Heart left ventricle (tissue), 16 donors: ENCODE results near the gene RCE1. TPM values are rescaled to one million over a fixed set of nuclear protein-coding genes. Genes with fewer than 3 reads are reported as not detected.

Experiments
- ATAC-seq, 4 donors: fragments of 200-7000 bp; cut with Tn5 transposase; one replicate each; pipeline ENCODE4 v1.9.1; 2020 to 2022; ENCODE audit warnings: moderate library complexity in 4 of 4, mild to moderate bottlenecking in 3 of 4, moderate number of reproducible peaks in 1 of 4
- DNase-seq, 5 donors: peaks; one replicate each; pipeline ENCODE4 v3.0.0-alpha.2; 2020
- H3K27ac ChIP-seq, 12 donors: fragments of 200-600 bp; sonication (generic) in 4 of 12; one replicate each; pipeline versions ENCODE4 v1.5.0 to v1.8.0; 2016 to 2022; ENCODE audit warnings: mild to moderate bottlenecking in 2 of 12
- H3K27me3 ChIP-seq, 9 donors: fragments of 200-600 bp; sonication (generic) in 2 of 9; one replicate each; pipeline versions ENCODE4 v1.5.1 to v1.8.0; 2016 to 2022; ENCODE audit warnings: mild to moderate bottlenecking in 3 of 9
- H3K36me3 ChIP-seq, 9 donors: fragments of 200-600 bp; sonication (generic) in 2 of 9; one replicate each; pipeline versions ENCODE4 v1.5.0 to v1.8.0; 2018 to 2022; ENCODE audit warnings: mild to moderate bottlenecking in 2 of 9
- H3K4me1 ChIP-seq, 12 donors: fragments of 200-600 bp; sonication (generic) in 4 of 12; one replicate each; pipeline versions ENCODE4 v1.5.0 to v1.8.0; 2016 to 2022; ENCODE audit warnings: mild to moderate bottlenecking in 3 of 12
- H3K4me3 ChIP-seq, 12 donors: fragments of 200-600 bp; sonication (generic) in 4 of 12; one replicate each; pipeline versions ENCODE4 v1.5.0 to v1.8.0; 2017 to 2022; ENCODE audit warnings: mild to moderate bottlenecking in 9 of 12, moderate library complexity in 4 of 12
- H3K9me3 ChIP-seq, 12 donors: fragments of 200-600 bp; sonication (generic) in 4 of 12; one replicate each; pipeline versions ENCODE4 v1.5.0 to v1.8.0; 2016 to 2022; ENCODE audit warnings: mild to moderate bottlenecking in 1 of 12
- CTCF ChIP-seq, 12 donors: fragments of 200-600 bp; sonication (generic) in 4 of 12; IDR thresholded peaks; one replicate each; pipeline versions ENCODE4 v1.5.0 to v1.8.0; 2018 to 2022; ENCODE audit warnings: antibody characterized with exemption in 12 of 12, mild to moderate bottlenecking in 5 of 12
- POLR2A ChIP-seq, 2 donors: fragments of 450-650 bp; IDR thresholded peaks; one replicate each; pipeline ENCODE4 v1.6.1; 2017; ENCODE audit warnings: antibody characterized with exemption in 2 of 2, mild to moderate bottlenecking in 2 of 2, moderate library complexity in 2 of 2
- WGBS, 4 donors: extraction: QIAGEN DNeasy Blood & Tissue Kit in 2 of 4; methylation state at CpG; one replicate each; pipeline versions ENCODE4 v1.1.5 to v1.1.7; 2013 to 2018; 5-methylcytosine and 5-hydroxymethylcytosine counted together
- intact Hi-C, 10 donors: fragments of 100-400 bp; cut with DNase I; formaldehyde crosslinking; loops; one replicate each; pipeline versions ENCODE4 v1.11.1 to v1.14.2; 2022
- polyA plus RNA-seq, 2 donors: library from polyadenylated mRNA; stranded (reverse); fragments of 200-250 nt; gene quantifications; one replicate each; pipeline ENCODE4 v1.2.3, GENCODE V29; 2013
- total RNA-seq, 9 donors: library from RNA; depleted of rRNA in 2 of 9; stranded (reverse); fragments of >200 nt in 2 of 9; fragmentation: NEBNext Ultra II Directional in 3 of 9; extraction: Animal tissue kit (Norgen Biotek cat#: 25700) in 3 of 9; gene quantifications; one replicate each; pipeline versions ENCODE4 v1.1.0 to v1.2.4, GENCODE V29; 2016 to 2023
- donor health status: ischemic (EF 13 %, LVEDD 7.1; RV severe dilation, severe dysfunction).
- donor health status: healthy with polysubstance abuse.
- donor health status: DM: no; HTN: yes; CAD: no.
- donor health status: DM: no; HTN: no; CAD: no.
- donor health status: ischemic (EF 25% LVEDD 6.9; RV normal size, moderate dysfunction).
- donor health status: ischemic (EF 25% LVEDD 5.7; RV mildly dilated, moderate dysfunction).
- donor health status: healthy.
- donor health status: DM: yes; HTN: yes; CAD: no.
- donor health status: ischemic (EF 35%, LVEDD 5.7; RV mildly dilated, moderate dysfunction).
- donor health status: nonischemic (EF 11% LVEDD 7.7; RV severe dilation, severe dysfunction).
- donor health status: DM: yes; HTN: yes; CAD: no.
- donor health status: PGD.
- donor health status: ischemic (EF 29% LVEDD 5.4; RV normal size, mild dysfunction).
- donor health status: nonischemic (EF 23%, LVEDD 6.1; RV moderate dilation, normal function).

Gene RCE1
- total and polyA plus RNA-seq, 11 donors, result 2.1 to 9.5 (median 5.0) TPM

- Histone ChIP-seq H3K4me1 (peaks cover 0 to 21% (median 2%) of the 10 kb centered on the region in 12 donors), H3K27me3 (no peaks in the 10 kb centered on the region), H3K36me3 (no peaks in the 10 kb centered on the region), H3K27ac (no peak overlapping the region), H3K4me3 (no peak overlapping the region), H3K9me3 (no peaks in the 10 kb centered on the region)
- ATAC-seq (no peak), DNase-seq (peak in 1 of 5 donors; percentile 29)
- 81 to 88% (median 85%) methylated on average over 5 to 9 of the region's 9 CpGs for WGBS, 4 donors
- intact Hi-C loops, result loop anchor here in 3 of 10 donors (5.0 kb wide), 2 partner anchors 185 to 190 kb away; no protein-coding TSS in a partner anchor
- TF ChIP-seq POLR2A (IDR thresholded peaks at IDR 0.05) (no peak), CTCF (IDR thresholded peaks at IDR 0.05) (no peak)
These were observed 38.7 kb downstream of the RCE1 start for GRCh38 chr11:66881927-66882452.

- ATAC-seq, result no peak
- H3K4me1 ChIP-seq, result peaks cover 0 to 25% (median 2%) of the 10 kb centered on the region in 12 donors
- no peaks in the 10 kb centered on the region for H3K9me3 ChIP-seq
- TF ChIP-seq CTCF (IDR thresholded peaks at IDR 0.05), result no peak
- no peak for TF ChIP-seq POLR2A (IDR thresholded peaks at IDR 0.05)
- no peak overlapping the region for H3K27ac ChIP-seq
- no peaks in the 10 kb centered on the region for H3K36me3 ChIP-seq
- 67 to 77% (median 68%) methylated on average over 14 of the region's 14 CpGs for WGBS, 4 donors
- no peak overlapping the region for H3K4me3 ChIP-seq
- no peaks in the 10 kb centered on the region for H3K27me3 ChIP-seq
- peak in 1 of 5 donors; percentile 50 for DNase-seq
- intact Hi-C loops, result loop anchor here in 3 of 10 donors (5.0 kb wide), 2 partner anchors 185 to 190 kb away; no protein-coding TSS in a partner anchor
These were observed 39.3 kb downstream of the RCE1 start for GRCh38 chr11:66882561-66883015.

- no peaks in the 10 kb centered on the region for H3K9me3 ChIP-seq
- DNase-seq (peak in 2 of 5 donors; percentile 64 to 81), ATAC-seq (peak; percentile 14 to 61 (median 44))
- no peaks in the 10 kb centered on the region for H3K27me3 ChIP-seq
- no peaks in the 10 kb centered on the region for H3K36me3 ChIP-seq
- WGBS, 4 donors, result 52 to 62% (median 53%) methylated on average over 28 to 29 of the region's 29 CpGs
- no peak overlapping the region for H3K4me3 ChIP-seq
- intact Hi-C loops, result loop anchor here in 3 of 10 donors (5.0 kb wide), 2 partner anchors 186 to 191 kb away; no protein-coding TSS in a partner anchor
- H3K27ac ChIP-seq, result no peak overlapping the region
- H3K4me1 ChIP-seq, result peaks cover 0 to 26% (median 2%) of the 10 kb centered on the region in 12 donors
- TF ChIP-seq CTCF (IDR thresholded peaks at IDR 0.05) (peak; percentile 32 to 63 (median 50)), POLR2A (IDR thresholded peaks at IDR 0.05) (no peak)
These were observed 40.0 kb downstream of the RCE1 start for GRCh38 chr11:66883016-66883965.

GRCh38 chr11:66884443-66884842 is 41.2 kb downstream of the RCE1 start:
- DNase-seq (no peak), ATAC-seq (no peak)
- H3K27me3 ChIP-seq, result no peaks in the 10 kb centered on the region
- H3K36me3 ChIP-seq, result no peaks in the 10 kb centered on the region
- no peak for TF ChIP-seq CTCF (IDR thresholded peaks at IDR 0.05)
- TF ChIP-seq POLR2A (IDR thresholded peaks at IDR 0.05), result no peak
- H3K27ac ChIP-seq, result no peak overlapping the region
- intact Hi-C loops, result loop anchor here in 3 of 10 donors (5.0 kb wide), 2 partner anchors 187 to 192 kb away; no protein-coding TSS in a partner anchor
- peaks cover 0 to 20% (median 2%) of the 10 kb centered on the region in 12 donors for H3K4me1 ChIP-seq
- 93 to 98% (median 96%) methylated on average over 4 of the region's 4 CpGs for WGBS, 4 donors
- no peak overlapping the region for H3K4me3 ChIP-seq
- H3K9me3 ChIP-seq, result no peaks in the 10 kb centered on the region
